Measurements from ENCODE around the gene DPM2.

DPM2 gene

GRCh38 chr9:127898433-127899127 lies 39.1 kb downstream of the DPM2 start:
- DNase-seq (ENCODE audit: low read depth): no peak

GRCh38 chr9:127897193-127897692 lies 40.4 kb downstream of the DPM2 start:
- no peak for DNase-seq (ENCODE audit: low read depth)

GRCh38 chr9:127896395-127897192 lies 41.1 kb downstream of the DPM2 start:
- no peak for DNase-seq (ENCODE audit: low read depth)

GRCh38 chr9:127895811-127896210 lies 41.8 kb downstream of the DPM2 start:
- no peak for DNase-seq (ENCODE audit: low read depth)

- no peak for DNase-seq (ENCODE audit: low read depth)
These were observed 44.3 kb downstream of the DPM2 start for GRCh38 chr9:127893392-127893791.

- DNase-seq (ENCODE audit: low read depth): no peak
These were observed 44.8 kb downstream of the DPM2 start for GRCh38 chr9:127892831-127893230.

DNA sequence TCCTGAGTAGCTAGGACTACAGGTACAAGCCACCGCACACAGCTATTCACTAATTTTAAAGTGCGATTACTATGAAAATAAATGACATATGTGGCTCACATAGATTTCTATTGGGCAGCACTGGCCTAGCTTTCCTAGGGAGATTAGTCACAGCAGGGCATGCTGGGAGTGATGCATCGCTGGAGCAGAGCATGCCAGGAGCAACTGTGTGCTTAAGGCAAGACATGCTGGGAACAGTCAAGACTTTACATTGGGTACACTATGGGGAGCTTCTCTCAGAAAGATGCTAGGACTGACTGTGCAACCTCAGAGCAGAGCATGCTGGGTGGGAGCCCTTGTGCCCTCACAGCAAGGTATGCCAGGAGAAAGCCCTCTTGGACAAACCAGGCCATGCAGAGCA lies 47.6 kb downstream of the DPM2 start:
- DNase-seq (ENCODE audit: low read depth): no peak

DNA sequence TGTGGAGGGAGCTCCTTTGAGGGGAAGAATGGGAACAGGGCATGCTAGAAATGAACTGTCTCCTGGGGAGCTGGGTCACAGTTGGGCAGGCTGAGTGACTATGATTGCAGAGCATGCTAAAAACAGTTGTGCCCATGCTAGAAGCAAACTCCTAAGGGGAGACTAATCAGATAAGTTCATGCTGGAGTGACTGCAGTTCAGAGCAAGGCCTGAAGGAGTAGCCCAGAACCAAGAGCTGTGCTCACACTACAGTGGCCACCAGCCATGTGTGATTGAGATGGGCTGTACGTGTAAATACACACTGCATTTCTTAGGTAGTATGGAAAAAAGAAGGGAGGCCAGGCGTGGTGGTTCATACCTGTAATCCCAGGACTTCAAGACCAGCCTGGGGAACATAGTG lies 49.9 kb downstream of the DPM2 start:
- DNase-seq (ENCODE audit: low read depth): no peak

DNA sequence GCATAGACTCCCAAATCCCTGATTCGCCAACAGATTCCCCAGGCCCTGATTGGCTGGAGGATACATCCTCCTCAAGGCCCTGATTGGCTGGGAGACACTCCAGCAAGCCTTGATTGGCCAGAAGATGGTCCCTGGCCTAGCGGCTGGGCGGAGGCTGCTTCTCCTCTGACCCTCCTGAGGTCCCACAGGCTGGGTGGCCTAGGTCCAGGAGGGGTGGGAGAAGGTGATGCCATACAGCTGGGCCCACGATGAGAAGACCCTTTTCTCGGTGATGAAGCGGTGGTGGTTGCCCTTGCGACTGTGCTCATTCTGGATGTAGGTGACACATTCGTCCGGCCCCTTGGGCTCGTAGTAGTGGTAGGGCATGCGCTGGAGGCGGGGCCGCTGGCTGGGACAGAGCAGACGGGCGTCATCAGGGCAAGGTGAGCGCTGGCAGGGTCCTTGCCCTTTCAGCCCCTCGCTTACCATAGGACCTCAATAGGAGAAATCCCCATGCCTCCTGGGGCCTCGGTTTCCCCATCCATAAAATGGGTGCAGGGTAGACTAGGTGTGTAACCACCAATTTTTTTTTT lies 51.2 kb downstream of the DPM2 start:
- DNase-seq (ENCODE audit: low read depth): no peak

DNA sequence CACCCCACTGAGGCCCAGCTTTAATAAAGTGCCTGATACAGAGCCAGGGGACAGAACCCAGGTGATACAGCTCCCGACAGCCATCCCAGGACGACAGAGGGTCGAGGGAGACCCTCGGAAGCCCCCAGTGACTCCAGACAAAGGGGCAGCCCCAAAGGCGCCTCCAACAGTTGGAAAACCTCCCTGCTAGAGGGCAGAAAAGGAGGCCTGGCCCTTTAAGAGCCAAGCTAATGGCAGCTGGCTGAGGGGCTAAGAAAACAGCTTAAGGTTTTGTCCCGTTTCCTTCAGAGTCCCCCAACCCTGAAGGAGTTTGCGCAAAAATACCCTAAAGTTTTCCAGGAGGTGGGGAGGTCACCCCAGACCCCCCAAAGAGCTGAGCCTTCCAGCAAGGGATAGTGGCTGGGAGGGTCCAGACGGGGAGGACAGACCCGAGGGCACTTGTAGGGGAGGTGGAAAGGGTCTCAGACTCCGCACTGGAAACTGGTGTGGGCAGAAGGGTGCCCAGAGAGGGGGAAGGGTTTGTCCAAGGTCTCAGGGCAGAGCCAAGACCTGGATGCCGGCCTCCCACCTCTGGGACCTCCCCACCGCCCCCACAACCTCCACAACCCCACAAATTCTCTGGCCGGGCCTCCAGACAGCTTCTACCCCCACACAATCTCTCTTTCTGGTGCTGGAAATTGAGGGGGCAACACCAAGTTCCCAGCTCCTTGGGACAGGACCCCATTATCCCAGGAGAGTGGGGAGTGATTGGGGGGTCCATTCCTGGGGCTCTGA lies 52.0 kb downstream of the DPM2 start:
- no peak for DNase-seq (ENCODE audit: low read depth)
